WTC11 (cell line): ENCODE data around the gene CPEB1. TPM values are rescaled to one million over a fixed set of nuclear protein-coding genes. Genes with fewer than 3 reads are reported as not detected.
"Not testable (repeated sequence)": the region's sequence is repeated elsewhere in the genome, so short reads cannot be mapped to it uniquely, and the experiment has no call there.

Experiments
- ATAC-seq: fragments of 200-7000 bp; cut with Tn5 transposase; 2 replicates; pipeline ENCODE4 v1.10.0; 2021; ENCODE audit warnings: mild to moderate bottlenecking, moderate library complexity
- CTCF ChIA-PET: fragments of 300-600 bp; sonication (Branson Sonifier 250); formaldehyde crosslinking; loops from one replicate; lab custom pipeline; 2021; ENCODE audit warnings: antibody characterized with exemption; lab: Charles Lee
- POLR2A ChIA-PET: fragments of 350-600 bp; sonication (Branson Sonifier 250); formaldehyde crosslinking; loops from one replicate; lab custom pipeline; 2021; ENCODE audit warnings: antibody characterized with exemption; lab: Charles Lee
- DNase-seq: peaks from one replicate; pipeline ENCODE4 v3.0.0; 2021; ENCODE audit warnings: low spot score
- H3K27ac Mint-ChIP-seq: 2 replicates; pipeline ENCODE4 v1.8.0; 2021; ENCODE audit warnings: mixed read lengths
- H3K27me3 Mint-ChIP-seq: 2 replicates; pipeline ENCODE4 v1.8.0; 2021; ENCODE audit warnings: low read depth, mild to moderate bottlenecking, moderate library complexity, mixed read lengths
- H3K36me3 Mint-ChIP-seq: 2 replicates; pipeline ENCODE4 v1.8.0; 2021; ENCODE audit warnings: mixed read lengths
- H3K4me1 Mint-ChIP-seq: 2 replicates; pipeline ENCODE4 v1.8.0; 2022; ENCODE audit warnings: mixed read lengths
- H3K4me3 Mint-ChIP-seq: 2 replicates; pipeline ENCODE4 v1.8.0; 2021; ENCODE audit warnings: mild to moderate bottlenecking, moderate library complexity, mixed read lengths
- H3K9me3 Mint-ChIP-seq: 2 replicates; pipeline ENCODE4 v1.8.0; 2021; ENCODE audit warnings: mixed read lengths
- CREB1 ChIP-seq: sonication (generic); formaldehyde crosslinking; IDR thresholded peaks from 2 replicates; pipeline ENCODE4 v1.8.0; 2023; ENCODE audit warnings: mild to moderate bottlenecking, missing genetic modification reagents
- KAT7 ChIP-seq: sonication (generic); formaldehyde crosslinking; IDR thresholded peaks from 2 replicates; pipeline ENCODE4 v1.8.1; 2023; ENCODE audit warnings: missing genetic modification reagents, mild to moderate bottlenecking, borderline replicate concordance
- NFATC4 ChIP-seq: fragments of 250-450 bp; sonication (Bioruptor Pico); IDR thresholded peaks from 2 replicates; pipeline ENCODE4 v1.9.0; 2021; ENCODE audit warnings: mild to moderate bottlenecking
- NR2C2 ChIP-seq: sonication (generic); formaldehyde crosslinking; IDR thresholded peaks from 2 replicates; pipeline ENCODE4 v1.8.0; 2022; ENCODE audit warnings: mild to moderate bottlenecking, missing genetic modification reagents
- PRRX2 ChIP-seq: fragments of 250-450 bp; sonication (Bioruptor Pico); IDR thresholded peaks from 2 replicates; pipeline ENCODE4 v1.8.0; 2021; ENCODE audit warnings: mild to moderate bottlenecking
- ZNF396 ChIP-seq: fragments of 250-450 bp; sonication (Bioruptor Pico); IDR thresholded peaks from 2 replicates; pipeline ENCODE4 v1.8.0; 2021; ENCODE audit warnings: mild to moderate bottlenecking, moderate library complexity, borderline replicate concordance
- total RNA-seq: library from RNA; stranded (reverse); gene quantifications from 3 replicates; pipeline ENCODE4 v1.2.3, GENCODE V29; 2021
- TF ChIP-seq, protein P1 (sequence below): fragments of 250-450 bp; sonication (Bioruptor Pico); IDR thresholded peaks from 2 replicates; pipeline ENCODE4 v1.9.0; 2021; ENCODE audit warnings: mild to moderate bottlenecking
- TF ChIP-seq, protein P2 (sequence below): fragments of 250-450 bp; sonication (Bioruptor Pico); conservative IDR thresholded peaks from 2 replicates; pipeline ENCODE4 v1.9.0; 2021; ENCODE audit warnings: mild to moderate bottlenecking
- TF ChIP-seq, protein P3 (sequence below): sonication (generic); formaldehyde crosslinking; IDR thresholded peaks from 2 replicates; pipeline ENCODE4 v1.8.0; 2022; ENCODE audit warnings: mild to moderate bottlenecking, missing genetic modification reagents

CPEB1 gene
- total RNA-seq, 1 experiment from 2014 or later, result 2.5 TPM

DNA sequence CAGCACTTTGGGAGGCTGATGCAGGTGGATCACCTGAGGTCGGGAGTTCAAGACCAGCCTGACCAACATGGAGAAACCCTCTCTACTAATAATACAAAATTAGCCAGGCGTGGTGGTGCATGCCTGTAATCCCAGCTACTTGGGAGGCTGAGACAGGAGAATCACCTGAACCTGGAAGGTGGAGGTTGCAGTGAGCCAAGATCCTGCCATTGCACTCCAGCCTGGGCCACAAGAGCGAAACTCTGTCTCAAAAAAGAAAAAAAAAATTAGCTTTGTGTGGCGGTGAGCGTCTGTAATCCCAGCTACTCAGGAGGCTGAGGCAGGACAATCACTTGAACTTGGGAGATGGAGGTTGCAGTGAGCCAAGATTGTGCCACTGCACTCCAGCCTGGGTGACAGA lies 112.0 kb downstream of the CPEB1 start:
- TF ChIP-seq, protein P1, sequence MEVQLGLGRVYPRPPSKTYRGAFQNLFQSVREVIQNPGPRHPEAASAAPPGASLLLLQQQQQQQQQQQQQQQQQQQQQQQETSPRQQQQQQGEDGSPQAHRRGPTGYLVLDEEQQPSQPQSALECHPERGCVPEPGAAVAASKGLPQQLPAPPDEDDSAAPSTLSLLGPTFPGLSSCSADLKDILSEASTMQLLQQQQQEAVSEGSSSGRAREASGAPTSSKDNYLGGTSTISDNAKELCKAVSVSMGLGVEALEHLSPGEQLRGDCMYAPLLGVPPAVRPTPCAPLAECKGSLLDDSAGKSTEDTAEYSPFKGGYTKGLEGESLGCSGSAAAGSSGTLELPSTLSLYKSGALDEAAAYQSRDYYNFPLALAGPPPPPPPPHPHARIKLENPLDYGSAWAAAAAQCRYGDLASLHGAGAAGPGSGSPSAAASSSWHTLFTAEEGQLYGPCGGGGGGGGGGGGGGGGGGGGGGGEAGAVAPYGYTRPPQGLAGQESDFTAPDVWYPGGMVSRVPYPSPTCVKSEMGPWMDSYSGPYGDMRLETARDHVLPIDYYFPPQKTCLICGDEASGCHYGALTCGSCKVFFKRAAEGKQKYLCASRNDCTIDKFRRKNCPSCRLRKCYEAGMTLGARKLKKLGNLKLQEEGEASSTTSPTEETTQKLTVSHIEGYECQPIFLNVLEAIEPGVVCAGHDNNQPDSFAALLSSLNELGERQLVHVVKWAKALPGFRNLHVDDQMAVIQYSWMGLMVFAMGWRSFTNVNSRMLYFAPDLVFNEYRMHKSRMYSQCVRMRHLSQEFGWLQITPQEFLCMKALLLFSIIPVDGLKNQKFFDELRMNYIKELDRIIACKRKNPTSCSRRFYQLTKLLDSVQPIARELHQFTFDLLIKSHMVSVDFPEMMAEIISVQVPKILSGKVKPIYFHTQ (CRISPR knock-in tag), result peak; percentile 12; the same call in 1 of the 2 replicates
- peak; percentile 39; the same call in 1 of the 2 replicates for TF ChIP-seq NFATC4 (CRISPR knock-in tag)
- 0 out of 2 replicates have a peak, but pooled peaks have one; percentile 49 for TF ChIP-seq PRRX2
- TF ChIP-seq, protein P2, sequence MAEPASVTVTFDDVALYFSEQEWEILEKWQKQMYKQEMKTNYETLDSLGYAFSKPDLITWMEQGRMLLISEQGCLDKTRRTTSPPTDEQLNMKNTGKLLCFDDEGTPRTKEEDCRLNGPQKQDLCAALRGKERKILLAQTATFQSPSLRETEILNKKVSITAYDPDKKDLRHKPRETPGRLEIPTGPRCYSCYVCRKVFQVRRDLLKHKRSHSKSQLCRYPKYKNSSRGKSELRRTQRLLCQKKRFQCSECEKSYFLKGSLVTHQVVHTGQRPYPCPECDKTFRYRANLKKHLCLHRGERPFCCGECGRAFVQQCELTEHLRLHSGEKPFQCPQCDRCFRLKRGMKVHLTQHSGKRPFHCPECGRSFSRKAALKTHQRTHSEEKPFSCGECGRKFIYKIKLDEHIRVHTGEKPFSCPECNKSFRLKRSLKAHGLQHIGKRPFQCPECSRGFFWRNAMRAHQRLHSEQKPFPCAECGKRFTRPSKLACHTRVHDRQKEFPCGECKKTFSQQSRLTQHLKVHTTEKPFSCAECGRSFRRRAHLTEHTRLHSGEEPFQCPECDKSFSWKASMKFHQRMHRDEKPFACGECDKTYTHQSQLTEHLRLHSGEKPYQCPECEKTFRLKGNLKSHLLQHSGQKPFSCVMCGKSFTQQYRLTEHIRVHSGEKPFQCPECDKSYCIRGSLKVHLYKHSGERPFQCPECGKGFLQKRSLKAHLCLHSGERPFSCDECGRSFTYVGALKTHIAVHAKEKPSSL (CRISPR knock-in tag), result peak; percentile 27; the same call in 1 of the 2 replicates
- TF ChIP-seq, all 79 proteins: peak for 4; not testable (repeated sequence) for 75
- H3K9me3 Mint-ChIP-seq, ATAC-seq, POLR2A ChIA-PET, H3K4me3 Mint-ChIP-seq, H3K27ac Mint-ChIP-seq, H3K27me3 Mint-ChIP-seq, CTCF ChIA-PET, DNase-seq: not testable (repeated sequence)
- H3K4me1 Mint-ChIP-seq, result peaks cover 33% of the 10 kb centered on the region
- H3K36me3 Mint-ChIP-seq, result peaks cover 62% of the 10 kb centered on the region

DNA sequence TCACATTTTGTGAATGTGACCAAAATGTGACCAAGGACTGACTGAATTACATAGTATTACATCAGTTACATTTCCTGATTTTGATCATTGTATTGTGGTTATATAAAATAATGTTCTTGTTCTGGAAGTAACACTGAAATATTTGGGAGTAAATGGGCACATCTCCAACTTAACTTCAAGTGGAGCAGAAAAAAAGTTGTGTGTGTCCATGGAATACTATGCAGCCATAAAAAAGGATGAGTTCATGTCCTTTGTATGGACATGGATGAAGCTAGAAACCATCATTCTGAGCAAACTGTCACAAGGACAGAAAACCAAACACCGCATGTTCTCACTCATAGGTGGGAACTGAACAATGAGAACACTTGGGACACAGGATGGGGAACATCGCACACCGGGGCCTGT lies 112.7 kb downstream of the CPEB1 start:
- DNase-seq, H3K4me3 Mint-ChIP-seq, CTCF ChIA-PET, H3K27ac Mint-ChIP-seq, H3K9me3 Mint-ChIP-seq, H3K27me3 Mint-ChIP-seq, ATAC-seq, POLR2A ChIA-PET: not testable (repeated sequence)
- Mint-ChIP-seq H3K4me1 (peaks cover 34% of the 10 kb centered on the region), H3K36me3 (peaks cover 56% of the 10 kb centered on the region)
- TF ChIP-seq, protein P2 (CRISPR knock-in tag), result 0 out of 2 replicates have a peak, but pooled peaks have one; percentile 18
- TF ChIP-seq, protein P1 (CRISPR knock-in tag), result 0 out of 2 replicates have a peak, but pooled peaks have one; percentile 30
- TF ChIP-seq PRRX2, result 0 out of 2 replicates have a peak, but pooled peaks have one; percentile 45
- TF ChIP-seq, all 79 proteins: peak for 3; not testable (repeated sequence) for 76

DNA sequence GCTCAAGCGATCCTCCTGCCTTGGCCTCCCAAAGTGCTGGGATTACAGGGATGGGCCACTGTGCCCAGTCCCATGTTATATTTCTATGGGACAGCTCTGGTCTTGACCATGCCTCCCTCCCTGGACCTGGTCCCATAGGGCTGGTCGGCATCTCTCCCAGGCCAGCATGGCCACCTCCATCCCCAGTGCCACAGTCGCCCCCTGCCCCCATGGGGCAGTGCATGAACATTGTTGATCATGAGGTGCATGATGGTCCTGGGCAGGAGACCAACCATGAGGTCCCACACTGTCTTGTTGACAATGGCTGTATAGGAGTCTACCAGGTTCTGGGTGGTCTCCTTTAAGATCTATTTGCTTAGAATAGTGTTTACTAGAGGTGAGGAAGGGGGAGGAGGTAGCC lies 113.4 kb downstream of the CPEB1 start:
- peaks cover 5% of the 10 kb centered on the region for H3K9me3 Mint-ChIP-seq
- H3K4me1 Mint-ChIP-seq, result peaks cover 29% of the 10 kb centered on the region
- DNase-seq, result no peak
- H3K36me3 Mint-ChIP-seq, result peaks cover 49% of the 10 kb centered on the region
- no peak overlapping the region; the same call in 1 of the 2 replicates for H3K27ac Mint-ChIP-seq
- ChIA-PET CTCF (no interaction called here), POLR2A (no interaction called here)
- ATAC-seq, result no peak
- H3K27me3 Mint-ChIP-seq, result no peaks in the 10 kb centered on the region
- no peak for TF ChIP-seq CREB1 (CRISPR knock-in tag)
- TF ChIP-seq NR2C2 (CRISPR knock-in tag), result no peak
- TF ChIP-seq, protein P3, sequence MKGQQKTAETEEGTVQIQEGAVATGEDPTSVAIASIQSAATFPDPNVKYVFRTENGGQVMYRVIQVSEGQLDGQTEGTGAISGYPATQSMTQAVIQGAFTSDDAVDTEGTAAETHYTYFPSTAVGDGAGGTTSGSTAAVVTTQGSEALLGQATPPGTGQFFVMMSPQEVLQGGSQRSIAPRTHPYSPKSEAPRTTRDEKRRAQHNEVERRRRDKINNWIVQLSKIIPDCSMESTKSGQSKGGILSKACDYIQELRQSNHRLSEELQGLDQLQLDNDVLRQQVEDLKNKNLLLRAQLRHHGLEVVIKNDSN (CRISPR knock-in tag), result no peak
- no peak for TF ChIP-seq KAT7
- TF ChIP-seq ZNF396, result no peak
- H3K4me3 Mint-ChIP-seq, result no peak overlapping the region
